Measurements from ENCODE around the gene SLAMF9. TPM values are rescaled to one million over a fixed set of nuclear protein-coding genes. Genes with fewer than 3 reads are reported as not detected.

SLAMF9 gene
- total RNA-seq, 1 experiment from 2014 or later, result 0.36 TPM

- peaks cover 18% of the 10 kb centered on the region for H3K9me3 Mint-ChIP-seq (ENCODE audit: unreplicated experiment)
- no peak for TF ChIP-seq CTCF (IDR thresholded peaks at IDR 0.05; ENCODE audit: insufficient read depth in 1 of 2, low read depth in 1 of 2, low read length in 1 of 2, severe bottlenecking in 1 of 2, unreplicated experiment in 1 of 2)
- H3K36me3 ChIP-seq (ENCODE audit: control insufficient read depth, insufficient read depth, low read length), result no peaks in the 10 kb centered on the region
- H3K4me3 Mint-ChIP-seq (ENCODE audit: unreplicated experiment), result no peak overlapping the region
- no peaks in the 10 kb centered on the region for H3K36me3 Mint-ChIP-seq (ENCODE audit: insufficient read depth, unreplicated experiment)
- intact Hi-C loops (cut with micrococcal nuclease; ENCODE audit: unreplicated experiment), result no loop called here
- POLR2A ChIA-PET, result no interaction called here
- no peak overlapping the region for H3K27ac Mint-ChIP-seq (ENCODE audit: unreplicated experiment)
- H3K4me1 ChIP-seq, result peaks cover 44% of the 10 kb centered on the region
- peaks cover 20% of the 10 kb centered on the region for H3K4me1 Mint-ChIP-seq (ENCODE audit: low read depth, unreplicated experiment)
- BruUV-seq (replicated peaks), result no TSS peak
- DNase-seq, result no peak
- no peak overlapping the region for H3K4me3 ChIP-seq (ENCODE audit: low read depth, low read length)
- CTCF ChIA-PET, result no interaction called here
- H3K9me3 ChIP-seq, result no peaks in the 10 kb centered on the region; the same call in none of the 2 replicates
- H3K27me3 Mint-ChIP-seq (ENCODE audit: insufficient read depth, unreplicated experiment), result no peaks in the 10 kb centered on the region
- H3K27me3 ChIP-seq (replicated peaks; ENCODE audit: control insufficient read depth, insufficient read depth, low read length), result no peaks in the 10 kb centered on the region
Measured at GRCh38 chr1:159968901-159969300, 14.9 kb upstream of the SLAMF9 start.

DNA sequence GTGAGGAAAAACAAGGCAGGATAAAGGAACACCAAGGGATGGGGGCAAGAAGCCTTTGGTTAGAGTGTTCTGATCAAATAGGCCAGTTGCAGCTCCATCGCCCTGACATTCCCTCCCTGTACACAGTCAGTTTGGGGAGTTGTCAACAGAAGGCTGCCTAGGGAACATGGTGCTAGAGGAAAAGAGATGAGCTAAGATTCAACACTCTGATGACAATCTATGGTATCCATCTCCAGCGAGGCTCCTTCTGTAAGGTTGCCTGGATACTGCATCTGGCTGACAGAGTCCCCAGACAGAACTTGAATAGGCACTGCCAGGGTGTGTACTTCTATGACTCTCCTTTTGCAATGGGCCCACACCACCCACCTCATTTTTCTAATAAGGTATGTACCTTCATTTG lies 11.2 kb upstream of the SLAMF9 start:
- POLR2A ChIA-PET, result no interaction called here

GRCh38 chr1:159964144-159964543 lies 10.1 kb upstream of the SLAMF9 start:
- Histone ChIP-seq H3K36me3 (ENCODE audit: control insufficient read depth, insufficient read depth, low read length) (no peaks in the 10 kb centered on the region), H3K4me1 (peaks cover 33% of the 10 kb centered on the region), H3K9me3 (no peaks in the 10 kb centered on the region; the same call in none of the 2 replicates), H3K4me3 (ENCODE audit: low read depth, low read length) (no peak overlapping the region), H3K27me3 (replicated peaks; ENCODE audit: control insufficient read depth, insufficient read depth, low read length) (no peaks in the 10 kb centered on the region)
- no peaks in the 10 kb centered on the region for H3K27me3 Mint-ChIP-seq (ENCODE audit: insufficient read depth, unreplicated experiment)
- peaks cover 6% of the 10 kb centered on the region for H3K36me3 Mint-ChIP-seq (ENCODE audit: insufficient read depth, unreplicated experiment)
- H3K27ac Mint-ChIP-seq (ENCODE audit: unreplicated experiment), result no peak overlapping the region
- ChIA-PET CTCF (no interaction called here), POLR2A (no interaction called here)
- peaks cover 15% of the 10 kb centered on the region for H3K4me1 Mint-ChIP-seq (ENCODE audit: low read depth, unreplicated experiment)
- no peak overlapping the region for H3K4me3 Mint-ChIP-seq (ENCODE audit: unreplicated experiment)
- BruUV-seq (replicated peaks), result no TSS peak
- intact Hi-C loops (cut with micrococcal nuclease; ENCODE audit: unreplicated experiment), result no loop called here
- no peak for DNase-seq
- TF ChIP-seq CTCF (IDR thresholded peaks at IDR 0.05; ENCODE audit: insufficient read depth in 1 of 2, low read depth in 1 of 2, low read length in 1 of 2, severe bottlenecking in 1 of 2, unreplicated experiment in 1 of 2), result no peak
- peaks cover 28% of the 10 kb centered on the region for H3K9me3 Mint-ChIP-seq (ENCODE audit: unreplicated experiment)

More for the DNA sequence above, 11.2 kb upstream of the SLAMF9 start:
- peaks cover 28% of the 10 kb centered on the region for H3K9me3 Mint-ChIP-seq (ENCODE audit: unreplicated experiment)
- no peak overlapping the region for H3K27ac Mint-ChIP-seq (ENCODE audit: unreplicated experiment)
- no peaks in the 10 kb centered on the region for H3K27me3 Mint-ChIP-seq (ENCODE audit: insufficient read depth, unreplicated experiment)
- CTCF ChIA-PET, result interaction anchor here (1.0 kb wide), 2 partner anchors 16 to 43 kb away, joined by 3 read pairs; no protein-coding TSS in a partner anchor
- peaks cover 38% of the 10 kb centered on the region for H3K4me1 ChIP-seq
- TF ChIP-seq CTCF (IDR thresholded peaks at IDR 0.05; ENCODE audit: insufficient read depth in 1 of 2, low read depth in 1 of 2, low read length in 1 of 2, severe bottlenecking in 1 of 2, unreplicated experiment in 1 of 2), result no peak
- H3K4me3 ChIP-seq (ENCODE audit: low read depth, low read length), result no peak overlapping the region
- H3K4me3 Mint-ChIP-seq (ENCODE audit: unreplicated experiment), result no peak overlapping the region
- DNase-seq, result no peak
- H3K27me3 ChIP-seq (replicated peaks; ENCODE audit: control insufficient read depth, insufficient read depth, low read length), result no peaks in the 10 kb centered on the region
- peaks cover 6% of the 10 kb centered on the region for H3K36me3 Mint-ChIP-seq (ENCODE audit: insufficient read depth, unreplicated experiment)
- BruUV-seq (replicated peaks), result no TSS peak
- no peaks in the 10 kb centered on the region for H3K36me3 ChIP-seq (ENCODE audit: control insufficient read depth, insufficient read depth, low read length)
- intact Hi-C loops (cut with micrococcal nuclease; ENCODE audit: unreplicated experiment), result no loop called here
- H3K4me1 Mint-ChIP-seq (ENCODE audit: low read depth, unreplicated experiment), result peaks cover 9% of the 10 kb centered on the region
- H3K9me3 ChIP-seq, result no peaks in the 10 kb centered on the region; the same call in none of the 2 replicates

Measured in Caco-2 (cell line).